Sigmoid colon (tissue), 4 donors: ENCODE measurements around the gene TMEM238L.

Experiments
- CTCF ChIP-seq, 4 experiments: fragments of 450-650 bp in 3 of 4; fragments of 200-600 bp in 1 of 4; IDR thresholded peaks; one replicate each; pipeline ENCODE4 v1.5.1; 2016 to 2019; ENCODE audit warnings: antibody characterized with exemption in 4 of 4, mild to moderate bottlenecking in 3 of 4, moderate library complexity in 2 of 4
- EP300 ChIP-seq, 4 donors: sonication (generic); formaldehyde crosslinking; IDR thresholded peaks; one replicate each; pipeline ENCODE4 v1.6.1; 2017; ENCODE audit warnings: antibody characterized with exemption in 4 of 4
- POLR2A ChIP-seq, 2 donors: fragments of 450-650 bp; IDR thresholded peaks; one replicate each; pipeline ENCODE4 v1.6.1; 2016; ENCODE audit warnings: antibody characterized with exemption in 2 of 2, mild to moderate bottlenecking in 2 of 2, moderate library complexity in 2 of 2

DNA sequence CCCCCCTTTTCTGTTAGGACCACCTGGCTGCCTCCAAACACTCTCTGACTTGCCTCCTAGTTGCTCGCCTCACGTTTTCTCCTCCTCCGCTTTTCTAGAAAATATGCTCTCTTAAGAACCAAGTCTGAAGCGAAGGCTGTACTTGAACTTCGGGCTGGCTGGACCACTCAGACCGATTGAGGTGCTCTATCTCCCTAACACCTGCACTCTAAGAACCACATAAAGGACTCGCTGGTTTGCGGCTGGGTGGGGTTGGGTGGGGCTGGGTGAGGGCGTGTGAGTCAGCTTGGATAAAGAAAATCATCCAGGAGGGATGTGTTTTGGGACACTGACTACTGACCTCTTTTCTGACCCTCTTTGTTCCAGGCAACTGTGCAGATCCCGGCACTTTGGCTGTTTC lies 51.2 kb downstream of the TMEM238L start:
- TF ChIP-seq CTCF (IDR thresholded peaks at IDR 0.05): no peak
- TF ChIP-seq EP300 (IDR thresholded peaks at IDR 0.05): no peak
- TF ChIP-seq POLR2A (IDR thresholded peaks at IDR 0.05): no peak
